SJCRH30 (cell line): ENCODE measurements around the gene TRPV5. TPM values are rescaled to one million over a fixed set of nuclear protein-coding genes. Genes with fewer than 3 reads are reported as not detected.

Experiments
- DNase-seq, 2 experiments: peaks; one replicate each; pipeline ENCODE4 v3.0.0-alpha.2; 2015 to 2020
- H3K27ac ChIP-seq: fragments of 250-450 bp; sonication (Bioruptor Pico); 2 replicates; pipeline ENCODE4 v1.5.1; 2020; ENCODE audit warnings: mild to moderate bottlenecking, moderate library complexity
- H3K27me3 ChIP-seq: fragments of 250-450 bp; sonication (Bioruptor Pico); 2 replicates; pipeline ENCODE4 v1.5.1; 2020; ENCODE audit warnings: mild to moderate bottlenecking, moderate library complexity
- H3K36me3 ChIP-seq: fragments of 250-450 bp; sonication (Bioruptor Pico); 2 replicates; pipeline ENCODE4 v1.5.1; 2020; ENCODE audit warnings: mild to moderate bottlenecking, moderate library complexity
- H3K4me1 ChIP-seq: fragments of 250-450 bp; sonication (Bioruptor Pico); 2 replicates; pipeline ENCODE4 v1.5.1; 2020; ENCODE audit warnings: mild to moderate bottlenecking, moderate library complexity
- H3K4me3 ChIP-seq: fragments of 250-450 bp; sonication (Bioruptor Pico); 2 replicates; pipeline ENCODE4 v1.5.1; 2020; ENCODE audit warnings: mild to moderate bottlenecking, moderate library complexity
- H3K9me3 ChIP-seq: fragments of 250-450 bp; sonication (Bioruptor Pico); replicated peaks from 2 replicates; pipeline ENCODE4 v1.5.1; 2020; ENCODE audit warnings: mild to moderate bottlenecking, moderate library complexity
- total RNA-seq: library from RNA; depleted of rRNA; stranded (reverse); fragments of >200 nt; shearing (Covaris generic); gene quantifications from 2 replicates; pipeline ENCODE4 v1.2.3, GENCODE V29; 2014; rRNA removed

The TRPV5 gene
- total RNA-seq, 1 experiment from 2014 or later: not detected

GRCh38 chr7:142859829-142860228, 73.7 kb downstream of the TRPV5 start:
- DNase-seq: no peak
- no peaks in the 10 kb centered on the region for H3K9me3 ChIP-seq
- H3K4me3 ChIP-seq: no peak overlapping the region
- H3K27ac ChIP-seq: no peak overlapping the region
- no peaks in the 10 kb centered on the region for H3K36me3 ChIP-seq
- peaks cover 32% of the 10 kb centered on the region for H3K27me3 ChIP-seq
- H3K4me1 ChIP-seq: no peaks in the 10 kb centered on the region

- DNase-seq: no peak
- no peak overlapping the region for H3K4me3 ChIP-seq
- no peak overlapping the region for H3K27ac ChIP-seq
- no peaks in the 10 kb centered on the region for H3K36me3 ChIP-seq
- peaks cover 32% of the 10 kb centered on the region for H3K27me3 ChIP-seq
- no peaks in the 10 kb centered on the region for H3K9me3 ChIP-seq
- no peaks in the 10 kb centered on the region for H3K4me1 ChIP-seq
Observed at GRCh38 chr7:142859411-142859810, 74.1 kb downstream of the TRPV5 start.

Other genes with a start within 250 kb of the TRPV5 start
- gene PRSS1, start 184.3 kb downstream of the TRPV5 start, total RNA-seq: not detected in 2 replicates
- not detected in 2 replicates for gene PRSS2, start 162.8 kb downstream of the TRPV5 start, total RNA-seq
- gene EPHB6, start 78.7 kb downstream of the TRPV5 start, total RNA-seq: 0.10 and 0.14 TPM in 2 replicates
- gene TRPV6, start 48.0 kb downstream of the TRPV5 start, total RNA-seq: not detected in 2 replicates
- gene LLCFC1, start 5.7 kb upstream of the TRPV5 start, total RNA-seq: not detected in 2 replicates
- 0.08 and 0.69 TPM in 2 replicates for gene KEL, start 28.6 kb upstream of the TRPV5 start, total RNA-seq
- gene OR9A2, start 93.4 kb upstream of the TRPV5 start, total RNA-seq: not detected in 2 replicates
- gene OR6V1, start 118.6 kb upstream of the TRPV5 start, total RNA-seq: not detected in 2 replicates
- not detected in 2 replicates for gene PIP, start 198.3 kb upstream of the TRPV5 start, total RNA-seq
- gene TAS2R39, start 249.7 kb upstream of the TRPV5 start, total RNA-seq: not detected in 2 replicates